NB4 (cell line): ENCODE results near the gene SEC16A.
A peak's percentile ranks its signal among the peaks of the same experiment; 100 is the strongest.

Experiments used
- DNase-seq: peaks from one replicate; pipeline ENCODE4 v3.0.0; 2010; ENCODE audit warnings: low read depth
- H3K4me3 ChIP-seq: one replicate; pipeline ENCODE4 v1.5.1; 2011; ENCODE audit warnings: mild to moderate bottlenecking, low read depth, low read length, moderate library complexity
- MYC ChIP-seq: IDR thresholded peaks from 2 replicates; pipeline ENCODE4 v1.6.1; 2011; ENCODE audit warnings: low read depth, low read length
- POLR2A ChIP-seq: IDR thresholded peaks from 2 replicates; pipeline ENCODE4 v1.6.1; 2011; ENCODE audit warnings: mild to moderate bottlenecking; ENCODE audit not compliant: insufficient read length; ENCODE audit errors: extremely low read depth
- TF ChIP-seq, protein P1 (sequence below): IDR thresholded peaks from 2 replicates; pipeline ENCODE4 v1.6.1; 2011; ENCODE audit warnings: low read depth, low read length
- TF ChIP-seq, protein P2 (sequence below): IDR thresholded peaks from one replicate; pipeline ENCODE4 v1.5.1; 2012; ENCODE audit warnings: low read depth, low read length

SEC16A gene

GRCh38 chr9:136489731-136490130 is 6.9 kb upstream of the SEC16A start:
- H3K4me3 ChIP-seq: no peak overlapping the region
- DNase-seq: no peak
- TF ChIP-seq POLR2A (no peak), MYC (no peak)
- TF ChIP-seq, protein P1, sequence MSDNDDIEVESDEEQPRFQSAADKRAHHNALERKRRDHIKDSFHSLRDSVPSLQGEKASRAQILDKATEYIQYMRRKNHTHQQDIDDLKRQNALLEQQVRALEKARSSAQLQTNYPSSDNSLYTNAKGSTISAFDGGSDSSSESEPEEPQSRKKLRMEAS: no peak
- TF ChIP-seq, protein P2, sequence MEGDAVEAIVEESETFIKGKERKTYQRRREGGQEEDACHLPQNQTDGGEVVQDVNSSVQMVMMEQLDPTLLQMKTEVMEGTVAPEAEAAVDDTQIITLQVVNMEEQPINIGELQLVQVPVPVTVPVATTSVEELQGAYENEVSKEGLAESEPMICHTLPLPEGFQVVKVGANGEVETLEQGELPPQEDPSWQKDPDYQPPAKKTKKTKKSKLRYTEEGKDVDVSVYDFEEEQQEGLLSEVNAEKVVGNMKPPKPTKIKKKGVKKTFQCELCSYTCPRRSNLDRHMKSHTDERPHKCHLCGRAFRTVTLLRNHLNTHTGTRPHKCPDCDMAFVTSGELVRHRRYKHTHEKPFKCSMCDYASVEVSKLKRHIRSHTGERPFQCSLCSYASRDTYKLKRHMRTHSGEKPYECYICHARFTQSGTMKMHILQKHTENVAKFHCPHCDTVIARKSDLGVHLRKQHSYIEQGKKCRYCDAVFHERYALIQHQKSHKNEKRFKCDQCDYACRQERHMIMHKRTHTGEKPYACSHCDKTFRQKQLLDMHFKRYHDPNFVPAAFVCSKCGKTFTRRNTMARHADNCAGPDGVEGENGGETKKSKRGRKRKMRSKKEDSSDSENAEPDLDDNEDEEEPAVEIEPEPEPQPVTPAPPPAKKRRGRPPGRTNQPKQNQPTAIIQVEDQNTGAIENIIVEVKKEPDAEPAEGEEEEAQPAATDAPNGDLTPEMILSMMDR: no peak

DNA sequence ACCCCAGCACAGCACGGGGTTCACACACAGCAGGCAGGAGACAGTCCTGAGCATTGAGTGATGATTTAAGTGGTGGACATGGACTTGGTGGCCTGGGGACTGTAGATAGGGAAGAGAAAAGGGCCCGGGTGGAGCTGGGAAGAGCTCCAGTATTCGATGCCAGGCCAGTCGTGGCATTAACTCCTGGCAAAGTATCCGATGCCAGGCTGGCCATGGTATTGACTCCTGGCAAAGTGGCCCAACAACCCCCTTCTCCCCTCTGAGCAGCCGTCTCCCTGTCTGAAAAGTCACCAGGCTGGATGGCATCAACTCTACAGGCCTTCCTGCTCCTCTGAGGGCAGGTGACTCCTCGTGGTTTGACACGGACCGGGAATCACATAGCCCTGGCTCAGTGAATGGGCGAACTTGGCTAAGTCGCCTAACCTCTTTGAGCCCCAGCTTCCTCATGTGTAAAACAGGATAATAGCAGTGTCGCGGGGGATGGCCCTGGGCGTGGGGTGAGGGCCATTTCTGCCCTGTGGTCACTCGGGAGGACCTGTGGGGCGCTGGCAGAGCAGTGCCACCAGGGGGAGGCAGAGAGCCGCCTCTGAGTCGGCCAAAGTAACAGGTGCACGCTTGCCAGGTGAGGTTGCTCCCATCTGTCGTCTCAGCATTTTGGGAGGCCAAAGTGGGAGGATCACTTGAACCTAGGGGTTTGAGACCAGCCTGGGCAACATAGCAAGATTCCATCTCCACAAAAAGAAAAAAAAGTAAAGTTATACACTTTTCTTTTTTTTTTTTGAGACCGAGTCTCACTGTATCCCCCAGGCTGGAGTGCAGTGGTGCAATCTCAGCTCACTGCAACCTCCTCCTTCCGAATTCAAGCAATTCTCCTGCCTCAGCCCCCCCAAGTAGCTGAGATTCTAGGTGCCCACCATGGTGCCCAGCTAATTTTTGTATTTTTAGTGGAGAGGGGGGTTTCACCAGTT is 5.7 kb upstream of the SEC16A start:
- TF ChIP-seq, protein P1: no peak
- TF ChIP-seq, protein P2: peak; percentile 90
- TF ChIP-seq POLR2A (no peak), MYC (no peak)
- H3K4me3 ChIP-seq: no peak overlapping the region
- peak; percentile 46 for DNase-seq

- no peak overlapping the region for H3K4me3 ChIP-seq
- TF ChIP-seq, protein P2: no peak
- no peak for TF ChIP-seq POLR2A
- TF ChIP-seq, protein P1: no peak
- TF ChIP-seq MYC: no peak
- no peak for DNase-seq
Measured at GRCh38 chr9:136487672-136488071, 4.8 kb upstream of the SEC16A start.

GRCh38 chr9:136486823-136487620 is 4.2 kb upstream of the SEC16A start:
- H3K4me3 ChIP-seq: no peak overlapping the region
- TF ChIP-seq, protein P2: no peak
- TF ChIP-seq MYC (no peak), POLR2A (no peak)
- TF ChIP-seq, protein P1: no peak
- DNase-seq: no peak

DNA sequence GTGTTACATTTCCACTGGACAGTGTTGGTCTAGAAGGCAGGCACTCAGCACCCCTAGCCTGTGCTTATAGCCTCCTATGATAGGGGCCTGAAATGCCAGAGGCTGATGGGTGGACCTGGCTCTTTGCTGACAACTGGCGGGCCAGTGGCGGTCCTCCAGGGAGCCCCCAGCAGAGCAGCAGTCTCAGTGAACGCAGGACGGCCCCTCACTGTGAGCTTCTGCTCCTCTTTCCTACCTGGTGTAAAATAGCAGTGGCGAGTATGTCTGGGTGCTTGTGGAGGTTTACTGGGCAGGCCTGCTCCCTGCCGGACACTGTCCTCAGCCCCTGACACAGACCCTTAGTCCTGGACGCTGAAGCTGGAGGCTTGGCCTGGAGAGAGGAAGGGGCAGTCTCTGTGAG is 3.3 kb upstream of the SEC16A start:
- TF ChIP-seq, protein P2: no peak
- TF ChIP-seq POLR2A (no peak), MYC (no peak)
- TF ChIP-seq, protein P1: no peak
- H3K4me3 ChIP-seq: no peak overlapping the region
- DNase-seq: no peak
